Thoracic aorta (tissue), 2 donors: Measurements from ENCODE around the gene FHIT. TPM values are rescaled to one million over a fixed set of nuclear protein-coding genes. Genes with fewer than 3 reads are reported as not detected.

Experiments
- ATAC-seq: fragments of 150-250 bp; one replicate; pipeline ENCODE4 v1.8.0; 2017; ENCODE audit warnings: low read depth; ENCODE audit not compliant: insufficient number of reproducible peaks, low FRiP score
- DNase-seq: peaks from one replicate; pipeline ENCODE4 v3.0.0-alpha.2; 2020; ENCODE audit warnings: low spot score
- H3K27ac ChIP-seq, 2 donors: fragments of 200-600 bp; sonication (generic); 1 replicate in 1 of 2; 2 replicates in 1 of 2; pipeline ENCODE4 v1.5.1; 2016; ENCODE audit warnings: mild to moderate bottlenecking in 2 of 2, moderate library complexity in 2 of 2
- H3K27me3 ChIP-seq: fragments of 200-600 bp; sonication (generic); replicated peaks from 2 replicates; pipeline ENCODE4 v1.6.0; 2016; ENCODE audit warnings: mild to moderate bottlenecking; ENCODE audit not compliant: insufficient read depth
- H3K36me3 ChIP-seq: fragments of 200-600 bp; sonication (generic); one replicate; pipeline ENCODE4 v1.5.1; 2016
- H3K4me1 ChIP-seq, 2 donors: fragments of 200-600 bp; sonication (generic); 1 replicate in 1 of 2; 2 replicates in 1 of 2; pipeline versions ENCODE4 v1.5.1 to v1.6.0; 2016; ENCODE audit warnings: low read depth in 2 of 2, mild to moderate bottlenecking in 1 of 2; ENCODE audit not compliant: control insufficient read depth in 1 of 2
- H3K4me3 ChIP-seq: fragments of 200-600 bp; sonication (generic); 2 replicates; pipeline ENCODE4 v1.5.1; 2016; ENCODE audit warnings: mild to moderate bottlenecking
- H3K9me3 ChIP-seq: fragments of 200-600 bp; sonication (generic); 2 replicates; pipeline ENCODE4 v1.5.1; 2016
- CTCF ChIP-seq: fragments of 200-600 bp; sonication (generic); IDR thresholded peaks from one replicate; pipeline ENCODE4 v1.5.1; 2019; ENCODE audit warnings: antibody characterized with exemption
- total RNA-seq, 2 donors: library from RNA; depleted of rRNA; stranded (reverse); fragments of >200 nt; gene quantifications; one replicate each; pipeline versions ENCODE4 v1.1.0 to v1.2.3, GENCODE V29; 2016

Gene FHIT
- total RNA-seq, 2 donors from 2014 or later: 2.0 to 2.3 TPM

GRCh38 chr3:60182697-60183096 is 1068.6 kb downstream of the FHIT start:
- no peak overlapping the region for H3K4me3 ChIP-seq
- DNase-seq (no peak), ATAC-seq (no peak)
- H3K4me1 ChIP-seq: no peaks in the 10 kb centered on the region
- no peaks in the 10 kb centered on the region for H3K9me3 ChIP-seq
- no peak for TF ChIP-seq CTCF
- H3K27ac ChIP-seq: no peak overlapping the region
- no peaks in the 10 kb centered on the region for H3K36me3 ChIP-seq
- H3K27me3 ChIP-seq: no peaks in the 10 kb centered on the region

GRCh38 chr3:60178931-60179653 is 1072.2 kb downstream of the FHIT start:
- no peak for TF ChIP-seq CTCF
- no peak overlapping the region for H3K4me3 ChIP-seq
- no peaks in the 10 kb centered on the region for H3K4me1 ChIP-seq
- ATAC-seq (no peak), DNase-seq (no peak)
- H3K36me3 ChIP-seq: no peaks in the 10 kb centered on the region
- no peaks in the 10 kb centered on the region for H3K27me3 ChIP-seq
- H3K27ac ChIP-seq: no peak overlapping the region
- no peaks in the 10 kb centered on the region for H3K9me3 ChIP-seq

- no peak for TF ChIP-seq CTCF
- ATAC-seq (no peak), DNase-seq (no peak)
- H3K4me3 ChIP-seq: no peak overlapping the region
- no peaks in the 10 kb centered on the region for H3K9me3 ChIP-seq
- no peaks in the 10 kb centered on the region for H3K4me1 ChIP-seq
- H3K27me3 ChIP-seq: no peaks in the 10 kb centered on the region
- H3K36me3 ChIP-seq: no peaks in the 10 kb centered on the region
- no peak overlapping the region for H3K27ac ChIP-seq
These were observed 1073.5 kb downstream of the FHIT start for GRCh38 chr3:60177726-60178125.

- Histone ChIP-seq H3K9me3 (no peaks in the 10 kb centered on the region), H3K4me3 (no peak overlapping the region), H3K27me3 (no peaks in the 10 kb centered on the region), H3K36me3 (no peaks in the 10 kb centered on the region), H3K4me1 (no peaks in the 10 kb centered on the region), H3K27ac (no peak overlapping the region)
- DNase-seq: no peak
- no peak for TF ChIP-seq CTCF
- ATAC-seq: no peak
These were observed 1074.6 kb downstream of the FHIT start for GRCh38 chr3:60176614-60177013.

GRCh38 chr3:60175680-60176079 is 1075.6 kb downstream of the FHIT start:
- H3K27ac ChIP-seq: no peak overlapping the region
- no peak for TF ChIP-seq CTCF
- no peaks in the 10 kb centered on the region for H3K4me1 ChIP-seq
- DNase-seq (no peak), ATAC-seq (no peak)
- H3K4me3 ChIP-seq: no peak overlapping the region
- H3K27me3 ChIP-seq: no peaks in the 10 kb centered on the region
- no peaks in the 10 kb centered on the region for H3K9me3 ChIP-seq
- H3K36me3 ChIP-seq: no peaks in the 10 kb centered on the region
